ENCODE data around the gene SV2A. TPM values are rescaled to one million over a fixed set of nuclear protein-coding genes. Genes with fewer than 3 reads are reported as not detected.

SV2A gene
- polyA plus RNA-seq, 1 donor (not counting 4 experiments of a cell fraction or from before 2014, with no cell fraction given), result 0.28 TPM

DNA sequence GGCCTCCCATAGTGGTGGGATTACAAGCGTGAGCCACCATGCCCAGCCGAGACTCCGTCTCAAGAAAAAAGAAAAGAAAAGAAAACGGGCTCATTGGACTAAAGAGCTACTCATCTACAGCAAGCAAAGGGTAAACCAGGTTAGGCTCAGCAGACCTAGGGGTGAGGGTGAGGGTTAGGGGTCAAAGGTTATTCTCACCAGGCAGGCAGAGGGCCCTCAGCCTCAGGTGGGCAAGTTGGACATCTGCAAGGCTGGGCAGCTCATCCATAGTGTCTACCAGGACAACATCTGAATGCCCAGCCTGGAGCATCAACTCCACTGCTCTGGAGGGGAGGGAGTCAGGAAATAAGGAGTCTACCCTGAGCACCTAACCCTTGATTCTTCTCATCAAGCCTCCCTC is 15.6 kb upstream of the SV2A start:
- TF ChIP-seq, protein P1, sequence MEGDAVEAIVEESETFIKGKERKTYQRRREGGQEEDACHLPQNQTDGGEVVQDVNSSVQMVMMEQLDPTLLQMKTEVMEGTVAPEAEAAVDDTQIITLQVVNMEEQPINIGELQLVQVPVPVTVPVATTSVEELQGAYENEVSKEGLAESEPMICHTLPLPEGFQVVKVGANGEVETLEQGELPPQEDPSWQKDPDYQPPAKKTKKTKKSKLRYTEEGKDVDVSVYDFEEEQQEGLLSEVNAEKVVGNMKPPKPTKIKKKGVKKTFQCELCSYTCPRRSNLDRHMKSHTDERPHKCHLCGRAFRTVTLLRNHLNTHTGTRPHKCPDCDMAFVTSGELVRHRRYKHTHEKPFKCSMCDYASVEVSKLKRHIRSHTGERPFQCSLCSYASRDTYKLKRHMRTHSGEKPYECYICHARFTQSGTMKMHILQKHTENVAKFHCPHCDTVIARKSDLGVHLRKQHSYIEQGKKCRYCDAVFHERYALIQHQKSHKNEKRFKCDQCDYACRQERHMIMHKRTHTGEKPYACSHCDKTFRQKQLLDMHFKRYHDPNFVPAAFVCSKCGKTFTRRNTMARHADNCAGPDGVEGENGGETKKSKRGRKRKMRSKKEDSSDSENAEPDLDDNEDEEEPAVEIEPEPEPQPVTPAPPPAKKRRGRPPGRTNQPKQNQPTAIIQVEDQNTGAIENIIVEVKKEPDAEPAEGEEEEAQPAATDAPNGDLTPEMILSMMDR (optimal IDR thresholded peaks at IDR 0.05 in 1 of 3, IDR thresholded peaks at IDR 0.05 in 1 of 3, conservative IDR thresholded peaks at IDR 0.05 in 1 of 3; ENCODE audit: extremely low read depth in 1 of 3, insufficient read depth in 2 of 3, low read length in 3 of 3), result no peak
- TF ChIP-seq EZH2 (IDR thresholded peaks at IDR 0.05; ENCODE audit: low read length), result no peak
- H3K36me3 ChIP-seq (ENCODE audit: control insufficient read depth in 2 of 2, extremely low read depth in 1 of 2, insufficient read depth in 2 of 2, low read length in 2 of 2), result peaks cover 5 to 8% of the 10 kb centered on the region in 2 experiments
- H3K79me2 ChIP-seq (ENCODE audit: control insufficient read depth, insufficient read depth, low read length), result peaks cover 7% of the 10 kb centered on the region
- dilution Hi-C loops (cut with MboI; ENCODE audit: extremely low pct_ligation_motif_present, low sequenced_read_pairs), result no loop called here
- no peak for FAIRE-seq
- H2AFZ ChIP-seq (ENCODE audit: control insufficient read depth, low read length), result no peak overlapping the region
- no peak overlapping the region for H3K9ac ChIP-seq (ENCODE audit: control insufficient read depth, extremely low read depth, insufficient read depth, low read length)
- DNase-seq (ENCODE audit: low read depth, low spot score), result no peak
- H3K4me3 ChIP-seq (ENCODE audit: control insufficient read depth in 2 of 3, extremely low read depth in 1 of 3, insufficient read depth in 2 of 3, low read depth in 1 of 3, low read length in 3 of 3), result no peak overlapping the region
- H3K4me1 ChIP-seq (ENCODE audit: control insufficient read depth, extremely low read depth, insufficient read depth, low read length), result peaks cover 44% of the 10 kb centered on the region
- H3K9me3 ChIP-seq (ENCODE audit: control insufficient read depth, low read depth, low read length), result no peaks in the 10 kb centered on the region
- no peaks in the 10 kb centered on the region for H3K27me3 ChIP-seq (ENCODE audit: control insufficient read depth, extremely low read depth, insufficient read depth, low read length)
- H3K27ac ChIP-seq (ENCODE audit: control insufficient read depth, insufficient read depth, low read length), result no peak overlapping the region
- H4K20me1 ChIP-seq (ENCODE audit: control insufficient read depth, extremely low read depth, insufficient read depth, low read length), result no peaks in the 10 kb centered on the region
- H3K4me2 ChIP-seq (ENCODE audit: control insufficient read depth, extremely low read depth, insufficient read depth, low read depth, low read length), result no peak overlapping the region
- H3K9me1 ChIP-seq (ENCODE audit: control insufficient read depth, extremely low read depth, insufficient read depth, low read length), result no peaks in the 10 kb centered on the region

DNA sequence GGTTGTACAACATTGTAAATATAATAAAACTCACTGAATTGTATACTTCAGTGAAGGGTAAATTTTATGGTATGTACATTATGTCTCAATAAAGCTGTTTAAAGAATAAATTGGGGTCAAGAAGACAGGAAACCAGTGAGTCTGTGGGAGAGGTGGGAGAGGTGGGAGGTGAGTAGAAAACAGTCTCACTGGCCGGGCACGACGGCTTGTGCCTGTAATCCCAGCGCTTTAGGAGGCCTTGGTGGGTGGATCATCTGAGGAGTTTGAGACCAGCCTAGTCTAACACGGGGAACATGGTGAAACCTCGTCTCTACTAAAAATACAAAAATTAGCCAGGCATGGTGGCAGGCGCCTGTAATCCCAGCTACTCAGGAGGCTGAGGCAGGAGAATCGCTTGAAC is 14.8 kb upstream of the SV2A start:
- no peaks in the 10 kb centered on the region for H3K9me3 ChIP-seq (ENCODE audit: control insufficient read depth, low read depth, low read length)
- DNase-seq (ENCODE audit: low read depth, low spot score) (no peak), FAIRE-seq (no peak)
- dilution Hi-C loops (cut with MboI; ENCODE audit: extremely low pct_ligation_motif_present, low sequenced_read_pairs), result no loop called here
- H3K4me3 ChIP-seq (ENCODE audit: control insufficient read depth in 2 of 3, extremely low read depth in 1 of 3, insufficient read depth in 2 of 3, low read depth in 1 of 3, low read length in 3 of 3), result no peak overlapping the region
- no peaks in the 10 kb centered on the region for H4K20me1 ChIP-seq (ENCODE audit: control insufficient read depth, extremely low read depth, insufficient read depth, low read length)
- no peak for TF ChIP-seq EZH2 (IDR thresholded peaks at IDR 0.05; ENCODE audit: low read length)
- TF ChIP-seq, protein P1 (optimal IDR thresholded peaks at IDR 0.05 in 1 of 3, IDR thresholded peaks at IDR 0.05 in 1 of 3, conservative IDR thresholded peaks at IDR 0.05 in 1 of 3; ENCODE audit: extremely low read depth in 1 of 3, insufficient read depth in 2 of 3, low read length in 3 of 3), result no peak
- no peak overlapping the region for H3K9ac ChIP-seq (ENCODE audit: control insufficient read depth, extremely low read depth, insufficient read depth, low read length)
- H3K36me3 ChIP-seq (ENCODE audit: control insufficient read depth in 2 of 2, extremely low read depth in 1 of 2, insufficient read depth in 2 of 2, low read length in 2 of 2), result peaks cover 5 to 8% of the 10 kb centered on the region in 2 experiments
- H2AFZ ChIP-seq (ENCODE audit: control insufficient read depth, low read length), result no peak overlapping the region
- peaks cover 8% of the 10 kb centered on the region for H3K79me2 ChIP-seq (ENCODE audit: control insufficient read depth, insufficient read depth, low read length)
- H3K4me2 ChIP-seq (ENCODE audit: control insufficient read depth, extremely low read depth, insufficient read depth, low read depth, low read length), result no peak overlapping the region
- H3K4me1 ChIP-seq (ENCODE audit: control insufficient read depth, extremely low read depth, insufficient read depth, low read length), result peaks cover 39% of the 10 kb centered on the region
- no peaks in the 10 kb centered on the region for H3K27me3 ChIP-seq (ENCODE audit: control insufficient read depth, extremely low read depth, insufficient read depth, low read length)
- H3K9me1 ChIP-seq (ENCODE audit: control insufficient read depth, extremely low read depth, insufficient read depth, low read length), result no peaks in the 10 kb centered on the region
- no peak overlapping the region for H3K27ac ChIP-seq (ENCODE audit: control insufficient read depth, insufficient read depth, low read length)

Data from keratinocyte (primary cell).